Superior temporal gyrus (tissue), 1 donor: ENCODE measurements around the gene RNF175.

Experiments
- DNase-seq: peaks from one replicate; pipeline ENCODE4 v3.0.0-alpha.2; 2016; ENCODE audit errors: extremely low spot score

RNF175 gene

GRCh38 chr4:153759407-153760316 is at the start of gene RNF175:
RNF175 (minus strand) TSS chr4:153760024; CDS start chr4:153759862, 162 bp downstream.
- no peak for DNase-seq

DNA sequence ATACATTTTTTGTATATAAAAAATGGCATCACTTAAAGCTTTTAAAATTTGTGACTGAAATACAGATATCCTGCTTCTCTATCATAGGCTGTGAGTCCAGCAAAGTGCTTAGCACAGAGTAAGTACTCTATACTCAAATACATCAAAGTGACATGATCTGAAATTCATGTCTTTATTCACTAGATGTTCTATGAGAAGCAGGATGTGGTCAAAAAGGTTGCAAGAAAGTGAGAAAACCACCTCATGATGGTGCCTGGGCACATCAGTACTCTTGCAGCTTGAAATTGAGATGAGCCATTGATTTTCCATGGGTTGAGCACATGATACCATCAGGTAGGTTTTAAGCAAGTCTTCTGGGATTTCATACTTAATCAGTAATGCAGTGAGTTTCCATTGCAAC is 49.5 kb upstream of the RNF175 start:
- DNase-seq = no peak

GRCh38 chr4:153808175-153808574 is 48.4 kb upstream of the RNF175 start:
- DNase-seq = no peak

DNA sequence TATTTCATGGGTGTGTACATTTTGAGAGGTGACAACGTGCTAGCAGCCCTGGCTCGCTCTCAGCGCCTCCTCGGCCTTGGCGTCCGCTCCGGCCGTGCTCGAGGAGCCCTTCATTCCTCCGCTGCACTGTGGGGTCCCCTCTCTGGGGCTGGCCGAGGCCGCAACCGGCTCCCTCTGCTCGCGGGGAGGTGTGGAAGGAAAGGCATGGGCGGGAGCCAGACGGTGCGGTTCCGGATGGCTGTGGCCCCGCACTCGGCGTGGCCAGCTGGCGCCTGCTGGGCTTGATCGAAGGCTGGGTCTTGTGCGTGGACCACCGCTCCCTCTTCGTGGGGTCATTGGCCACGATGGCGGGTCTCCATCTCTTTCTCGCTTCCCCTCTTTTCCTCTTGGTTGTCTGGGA is 46.2 kb upstream of the RNF175 start:
- DNase-seq = no peak

DNA sequence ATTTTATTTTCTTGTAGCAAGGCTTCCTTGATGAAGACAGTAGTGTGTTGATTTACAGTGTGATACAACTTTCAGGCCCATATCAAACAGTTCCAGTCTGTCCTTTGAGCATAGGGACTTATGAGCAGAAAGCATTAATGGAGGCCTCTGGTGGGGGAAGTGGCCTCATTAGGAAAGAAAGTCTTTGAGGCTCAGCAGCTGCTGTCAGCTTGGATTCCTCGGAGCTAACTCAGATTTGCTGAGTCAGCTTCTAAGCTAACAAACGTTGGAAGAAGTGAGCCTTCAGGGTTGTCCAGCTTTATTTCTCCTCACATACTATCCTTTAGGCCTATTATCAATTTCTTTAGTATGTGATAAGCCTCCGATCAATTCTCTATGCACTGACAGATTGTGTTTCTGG is 44.9 kb upstream of the RNF175 start:
- DNase-seq = no peak

DNA sequence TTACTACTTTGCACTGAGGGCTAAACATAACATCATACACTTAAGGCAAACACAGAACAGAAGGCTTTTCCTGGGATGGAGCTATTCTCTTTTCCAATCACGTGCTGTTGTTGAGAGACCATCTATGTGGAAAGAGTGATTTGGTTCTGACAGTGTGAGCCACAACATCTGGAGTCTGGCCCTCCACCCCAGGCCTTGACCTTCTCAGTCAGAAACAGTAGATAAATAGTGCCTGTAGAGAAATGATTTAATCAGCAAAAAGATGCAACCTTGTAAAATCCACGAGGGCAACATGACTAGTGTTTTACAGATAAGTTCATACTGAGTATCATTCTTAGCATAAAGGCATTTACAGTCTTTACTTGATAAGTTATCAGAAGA is 39.9 kb upstream of the RNF175 start:
- no peak for DNase-seq

DNA sequence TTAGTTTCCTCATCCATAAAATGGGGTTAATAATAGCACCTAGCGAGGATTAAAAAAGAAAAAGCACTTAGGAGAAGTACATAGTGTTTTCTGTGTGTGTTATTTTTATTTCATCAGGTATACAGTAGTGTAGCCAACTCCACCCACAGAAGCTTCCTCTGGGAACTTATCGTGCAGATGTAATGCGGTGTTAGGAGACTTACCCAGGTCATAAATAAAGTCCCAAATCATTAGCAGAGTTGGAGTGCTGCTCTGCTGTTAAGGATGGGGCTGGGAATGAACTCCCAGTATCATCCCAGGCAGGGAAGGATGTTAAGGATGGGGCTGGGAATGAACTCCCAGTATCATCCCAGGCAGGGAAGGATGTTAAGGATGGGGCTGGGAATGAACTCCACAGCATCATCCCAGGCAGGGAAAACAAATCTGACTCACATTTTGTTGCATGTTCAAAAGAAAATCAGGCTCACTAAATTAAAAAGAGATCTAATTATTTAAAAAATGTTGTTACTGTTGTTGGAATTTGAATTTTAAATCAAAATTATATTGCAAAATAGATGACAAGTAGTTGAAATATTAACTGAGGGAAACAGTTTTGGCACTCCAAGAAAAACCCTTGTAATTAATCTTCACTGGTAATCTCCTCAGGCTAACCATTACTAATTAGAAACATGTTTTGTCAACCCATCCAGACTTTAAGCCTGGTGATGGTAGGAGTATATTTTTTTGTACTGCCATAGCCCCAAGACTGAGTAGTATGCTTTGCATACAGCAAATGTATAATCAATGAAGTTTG is 39.3 kb upstream of the RNF175 start:
- DNase-seq = no peak

- DNase-seq = no peak
Observed at GRCh38 chr4:153798420-153798819, 38.6 kb upstream of the RNF175 start.

DNA sequence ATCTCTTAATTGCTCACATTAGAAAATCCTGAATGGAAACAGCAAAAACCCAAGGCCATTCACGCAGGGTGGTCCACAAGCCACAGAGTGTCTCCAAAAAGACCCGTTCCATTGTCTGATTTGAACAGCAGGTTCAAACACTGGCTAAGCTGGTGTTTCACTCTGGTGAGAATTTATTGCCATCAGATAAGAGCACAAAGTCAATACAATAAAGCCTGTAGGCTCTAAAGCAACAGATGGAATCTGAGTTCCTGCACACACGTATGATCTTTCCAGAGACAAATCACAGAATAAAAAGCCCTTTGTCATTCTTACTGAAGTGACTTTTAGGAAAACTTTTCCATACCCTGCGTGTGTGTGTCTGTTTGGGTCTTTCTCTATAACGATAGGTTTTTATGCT is 34.2 kb upstream of the RNF175 start:
- DNase-seq = no peak

- DNase-seq = no peak
Observed at GRCh38 chr4:153792618-153793247, 32.9 kb upstream of the RNF175 start.

- DNase-seq = peak; percentile 55
Observed at GRCh38 chr4:153791746-153792617, 32.2 kb upstream of the RNF175 start.

- DNase-seq = no peak
Observed at GRCh38 chr4:153790962-153791551, 31.2 kb upstream of the RNF175 start.

GRCh38 chr4:153790500-153790865 is 30.7 kb upstream of the RNF175 start:
- no peak for DNase-seq

DNA sequence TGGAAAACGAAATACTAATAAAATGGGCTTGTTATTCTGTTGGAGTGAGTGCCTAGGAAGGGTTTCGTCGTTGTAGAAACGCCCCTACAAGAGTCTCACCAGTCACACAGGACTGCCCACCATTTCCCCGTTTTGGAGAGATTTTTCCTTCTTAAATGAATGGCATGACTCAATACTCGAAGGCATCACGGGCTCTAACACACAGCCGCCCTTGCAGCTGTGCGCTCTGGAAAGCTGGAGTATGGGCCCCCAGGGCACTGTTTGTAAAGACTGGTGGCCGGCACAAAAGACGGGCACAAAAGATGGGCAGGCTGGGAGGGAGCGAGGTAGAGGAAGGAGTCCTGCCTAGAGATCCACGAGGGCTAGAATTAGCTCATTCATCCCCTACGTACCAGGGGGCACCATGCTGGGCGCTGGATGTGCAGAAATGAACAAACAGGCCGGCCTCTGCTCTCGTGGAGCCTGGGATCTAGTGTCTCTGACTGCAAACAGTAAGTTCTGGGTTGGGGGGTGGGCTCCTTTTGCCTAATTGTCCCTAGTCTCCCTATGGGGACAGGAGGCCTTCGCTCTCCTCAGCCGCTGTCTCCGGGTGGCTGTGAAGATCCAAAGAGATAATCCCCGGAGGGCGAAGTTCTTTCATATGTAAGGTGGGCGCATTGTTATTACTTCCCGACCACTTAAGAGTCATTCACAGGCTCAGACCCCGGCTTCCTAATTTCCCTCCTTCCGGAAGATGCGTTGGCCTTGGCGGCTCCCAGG is 30.1 kb upstream of the RNF175 start:
- DNase-seq = no peak

DNA sequence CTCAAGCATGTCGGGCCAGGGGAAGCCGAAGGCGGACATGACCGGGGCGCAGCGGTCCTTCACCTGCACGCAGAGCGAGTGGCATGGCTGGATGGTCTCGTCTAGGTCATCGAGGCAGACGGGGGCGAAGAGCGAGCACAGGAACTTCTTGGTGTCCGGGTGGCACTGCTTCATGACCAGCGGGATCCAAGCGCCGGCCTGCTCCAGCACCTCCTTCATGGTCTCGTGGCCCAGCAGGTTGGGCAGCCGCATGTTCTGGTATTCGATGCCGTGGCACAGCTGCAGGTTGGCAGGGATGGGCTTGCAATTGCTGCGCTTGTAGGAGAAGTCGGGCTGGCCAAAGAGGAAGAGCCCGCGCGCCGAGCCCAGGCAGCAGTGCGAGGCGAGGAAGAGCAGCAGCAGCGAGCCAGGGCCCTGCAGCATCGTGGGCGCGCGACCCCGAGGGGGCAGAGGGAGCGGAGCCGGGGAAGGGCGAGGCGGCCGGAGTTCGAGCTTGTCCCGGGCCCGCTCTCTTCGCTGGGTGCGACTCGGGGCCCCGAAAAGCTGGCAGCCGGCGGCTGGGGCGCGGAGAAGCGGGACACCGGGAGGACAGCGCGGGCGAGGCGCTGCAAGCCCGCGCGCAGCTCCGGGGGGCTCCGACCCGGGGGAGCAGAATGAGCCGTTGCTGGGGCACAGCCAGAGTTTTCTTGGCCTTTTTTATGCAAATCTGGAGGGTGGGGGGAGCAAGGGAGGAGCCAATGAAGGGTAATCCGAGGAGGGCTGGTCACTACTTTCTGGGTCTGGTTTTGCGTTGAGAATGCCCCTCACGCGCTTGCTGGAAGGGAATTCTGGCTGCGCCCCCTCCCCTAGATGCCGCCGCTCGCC is 28.8 kb upstream of the RNF175 start, which contains the start of gene SFRP2:
Gene SFRP2, minus strand, starts transcription at position 671 of the 864 bp plus-strand sequence. Its CDS starts 248 bp downstream, at position 423.
- no peak for DNase-seq

GRCh38 chr4:153788051-153788412 is 28.2 kb upstream of the RNF175 start:
- DNase-seq = no peak

DNA sequence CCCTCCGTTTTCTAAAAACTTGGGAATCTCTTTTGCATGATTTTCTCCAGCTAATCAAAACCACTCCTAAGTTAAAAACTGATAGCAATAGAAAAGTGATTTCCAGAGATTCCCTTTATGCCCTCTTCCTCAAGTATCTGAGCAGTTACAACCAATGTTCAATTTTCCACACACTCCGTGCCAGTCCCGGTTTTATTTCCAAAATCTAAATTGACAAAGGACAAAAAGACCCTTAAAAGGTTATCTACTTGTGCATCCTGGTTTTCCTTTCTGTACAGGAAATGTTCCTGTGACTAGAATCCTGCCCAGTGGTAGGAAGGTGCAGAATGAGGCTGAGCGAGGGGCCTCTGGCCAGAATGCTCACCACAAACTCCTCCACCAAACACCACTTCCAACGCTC is 27.8 kb upstream of the RNF175 start:
- DNase-seq = no peak

GRCh38 chr4:153787061-153787560 is 27.3 kb upstream of the RNF175 start:
- no peak for DNase-seq
